HG03159 (cell line): Measurements from ENCODE around the gene CCNL1.

ENCODE experiments used
- ATAC-seq: cut with Tn5 transposase; IDR thresholded peaks from one replicate; pipeline ENCODE4 v1.9.1; 2021; ENCODE audit warnings: mild to moderate bottlenecking, moderate library complexity; ENCODE audit not compliant: unreplicated experiment

CCNL1 gene

GRCh38 chr3:157126365-157126764 lies 33.6 kb downstream of the CCNL1 start:
- no peak for ATAC-seq

- no peak for ATAC-seq
These were observed 34.8 kb downstream of the CCNL1 start for GRCh38 chr3:157125101-157125500.

- no peak for ATAC-seq
These were observed 36.3 kb downstream of the CCNL1 start for GRCh38 chr3:157123621-157124020.

- ATAC-seq: no peak
These were observed 37.0 kb downstream of the CCNL1 start for GRCh38 chr3:157122832-157123427.

- ATAC-seq: no peak
These were observed 37.8 kb downstream of the CCNL1 start for GRCh38 chr3:157122116-157122515.

- ATAC-seq: no peak
These were observed 38.4 kb downstream of the CCNL1 start for GRCh38 chr3:157121522-157121921.

GRCh38 chr3:157120071-157120892 lies 39.7 kb downstream of the CCNL1 start:
- ATAC-seq: no peak

- ATAC-seq: no peak
These were observed 40.5 kb downstream of the CCNL1 start for GRCh38 chr3:157119369-157119951.

GRCh38 chr3:157117875-157118654 lies 41.9 kb downstream of the CCNL1 start:
- ATAC-seq: no peak

- no peak for ATAC-seq
These were observed 42.7 kb downstream of the CCNL1 start for GRCh38 chr3:157117206-157117605.

GRCh38 chr3:157116017-157116416 lies 43.9 kb downstream of the CCNL1 start:
- ATAC-seq: no peak

GRCh38 chr3:157115069-157116006 lies 44.6 kb downstream of the CCNL1 start:
- no peak for ATAC-seq

- ATAC-seq: no peak
These were observed 46.0 kb downstream of the CCNL1 start for GRCh38 chr3:157113832-157114505.

GRCh38 chr3:157112536-157112935 lies 47.4 kb downstream of the CCNL1 start:
- ATAC-seq: no peak

- ATAC-seq: no peak
These were observed 48.4 kb downstream of the CCNL1 start for GRCh38 chr3:157111518-157111917.

- no peak for ATAC-seq
These were observed 49.1 kb downstream of the CCNL1 start for GRCh38 chr3:157110761-157111278.

- no peak for ATAC-seq
These were observed 50.4 kb downstream of the CCNL1 start for GRCh38 chr3:157109267-157110141.

GRCh38 chr3:157107644-157108133 lies 52.3 kb downstream of the CCNL1 start:
- no peak for ATAC-seq
